Prostate gland (tissue), 2 donors: ENCODE measurements around the gene AFF4. TPM values are rescaled to one million over a fixed set of nuclear protein-coding genes. Genes with fewer than 3 reads are reported as not detected.

ENCODE experiments used
- DNase-seq: peaks from one replicate; pipeline ENCODE4 v3.0.0-alpha.2; 2019; ENCODE audit warnings: low spot score
- H3K27ac ChIP-seq, 2 donors: fragments of 200-600 bp; sonication (generic); 2 replicates each; pipeline ENCODE4 v1.5.1; 2017 to 2019
- H3K27me3 ChIP-seq: fragments of 200-600 bp; sonication (generic); replicated peaks from 2 replicates; pipeline ENCODE4 v1.5.1; 2019; ENCODE audit not compliant: insufficient read depth
- H3K36me3 ChIP-seq, 2 donors: fragments of 200-600 bp; sonication (generic); 1 replicate in 1 of 2; 2 replicates in 1 of 2; pipeline versions ENCODE4 v1.5.1 to v1.8.1; 2017 to 2019
- H3K4me1 ChIP-seq: fragments of 200-600 bp; sonication (generic); replicated peaks from 2 replicates; pipeline ENCODE4 v1.5.1; 2019
- H3K4me3 ChIP-seq, 2 donors: fragments of 200-600 bp; sonication (generic); 2 replicates each; pipeline ENCODE4 v1.5.1; 2017 to 2019
- H3K9me3 ChIP-seq: fragments of 200-600 bp; sonication (generic); 2 replicates; pipeline ENCODE4 v1.5.1; 2017
- POLR2A ChIP-seq: fragments of 450-650 bp; IDR thresholded peaks from one replicate; pipeline ENCODE4 v1.6.1; 2016; ENCODE audit warnings: antibody characterized with exemption, mild to moderate bottlenecking
- POLR2AphosphoS5 ChIP-seq: sonication (generic); formaldehyde crosslinking; IDR thresholded peaks from one replicate; pipeline ENCODE4 v1.6.1; 2017; ENCODE audit warnings: antibody characterized with exemption
- WGBS: methylation state at CpG from one replicate; pipeline ENCODE4 v1.1.5; 2018; 5-methylcytosine and 5-hydroxymethylcytosine counted together
- intact Hi-C: fragments of 100-400 bp; cut with DNase I; formaldehyde crosslinking; loops from one replicate; pipeline ENCODE4 v1.14.2; 2022
- total RNA-seq, 2 donors: library from RNA; depleted of rRNA; stranded (reverse); fragments of >200 nt; gene quantifications; one replicate each; pipeline ENCODE4 v1.1.0, GENCODE V29; 2016
- TF ChIP-seq, protein P1 (sequence below), 4 experiments: fragments of 200-600 bp in 2 of 4; fragments of 450-650 bp in 2 of 4; sonication (generic) in 2 of 4; IDR thresholded peaks; 1 replicate in 3 of 4; 2 replicates in 1 of 4; pipeline ENCODE4 v1.5.1; 2016 to 2019; ENCODE audit warnings: antibody characterized with exemption in 4 of 4, mild to moderate bottlenecking in 2 of 4, moderate library complexity in 2 of 4

AFF4 gene
- total RNA-seq, 2 donors from 2014 or later, result 57.2 to 105 TPM

DNA sequence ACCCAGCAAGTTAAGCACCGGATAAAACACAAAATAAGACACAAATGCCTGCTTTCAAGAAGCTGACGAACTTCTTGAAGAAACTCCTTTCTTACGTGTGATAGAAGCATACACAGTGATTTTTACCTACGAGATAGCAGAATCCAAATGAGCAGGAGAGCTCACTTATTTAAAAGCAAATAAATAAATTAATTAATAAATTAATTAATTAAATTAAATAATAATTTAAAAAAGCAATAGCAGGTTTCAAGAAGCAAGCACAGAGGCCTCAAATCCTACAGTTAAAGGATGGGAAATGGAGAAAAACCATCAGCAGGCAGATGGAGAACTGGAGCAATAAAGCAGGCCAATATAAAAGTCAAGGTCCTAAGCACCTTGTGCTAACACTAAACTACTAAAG lies 72.6 kb downstream of the AFF4 start:
- Histone ChIP-seq H3K27me3 (no peaks in the 10 kb centered on the region), H3K4me1 (no peaks in the 10 kb centered on the region), H3K36me3 (peaks cover 0 to 12% of the 10 kb centered on the region in 2 donors), H3K27ac (no peak overlapping the region), H3K4me3 (no peak overlapping the region), H3K9me3 (no peaks in the 10 kb centered on the region)
- no peak for DNase-seq
- intact Hi-C loops, result no loop called here
- TF ChIP-seq, protein P1, sequence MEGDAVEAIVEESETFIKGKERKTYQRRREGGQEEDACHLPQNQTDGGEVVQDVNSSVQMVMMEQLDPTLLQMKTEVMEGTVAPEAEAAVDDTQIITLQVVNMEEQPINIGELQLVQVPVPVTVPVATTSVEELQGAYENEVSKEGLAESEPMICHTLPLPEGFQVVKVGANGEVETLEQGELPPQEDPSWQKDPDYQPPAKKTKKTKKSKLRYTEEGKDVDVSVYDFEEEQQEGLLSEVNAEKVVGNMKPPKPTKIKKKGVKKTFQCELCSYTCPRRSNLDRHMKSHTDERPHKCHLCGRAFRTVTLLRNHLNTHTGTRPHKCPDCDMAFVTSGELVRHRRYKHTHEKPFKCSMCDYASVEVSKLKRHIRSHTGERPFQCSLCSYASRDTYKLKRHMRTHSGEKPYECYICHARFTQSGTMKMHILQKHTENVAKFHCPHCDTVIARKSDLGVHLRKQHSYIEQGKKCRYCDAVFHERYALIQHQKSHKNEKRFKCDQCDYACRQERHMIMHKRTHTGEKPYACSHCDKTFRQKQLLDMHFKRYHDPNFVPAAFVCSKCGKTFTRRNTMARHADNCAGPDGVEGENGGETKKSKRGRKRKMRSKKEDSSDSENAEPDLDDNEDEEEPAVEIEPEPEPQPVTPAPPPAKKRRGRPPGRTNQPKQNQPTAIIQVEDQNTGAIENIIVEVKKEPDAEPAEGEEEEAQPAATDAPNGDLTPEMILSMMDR (IDR thresholded peaks at IDR 0.05), result no peak
- TF ChIP-seq POLR2AphosphoS5, result no peak
- TF ChIP-seq POLR2A, result no peak
- WGBS, result 93% methylated on average over 4 of the region's 4 CpGs

DNA sequence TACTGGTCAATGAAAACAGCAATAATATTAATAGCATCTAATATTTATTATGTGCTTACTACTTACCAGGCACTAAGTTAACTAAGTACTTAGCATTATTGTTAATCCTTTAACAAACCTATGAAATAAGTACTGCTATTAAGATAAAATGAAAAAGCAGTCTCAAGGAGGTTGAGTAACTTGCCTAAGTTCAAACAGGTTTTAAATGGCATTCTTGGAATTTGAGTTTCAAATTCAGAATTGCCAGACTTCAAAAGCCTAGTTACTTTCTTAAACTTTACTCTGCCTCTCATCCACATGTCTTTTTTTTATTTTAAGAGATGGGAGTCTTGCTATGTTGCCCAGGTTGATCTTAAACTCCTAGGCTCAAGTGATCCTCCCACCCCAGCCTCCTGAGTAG lies 73.9 kb downstream of the AFF4 start:
- Histone ChIP-seq H3K4me1 (no peaks in the 10 kb centered on the region), H3K27me3 (no peaks in the 10 kb centered on the region), H3K4me3 (no peak overlapping the region), H3K9me3 (no peaks in the 10 kb centered on the region), H3K27ac (no peak overlapping the region), H3K36me3 (peaks cover 0 to 12% of the 10 kb centered on the region in 2 donors)
- intact Hi-C loops, result no loop called here
- no peak for DNase-seq
- TF ChIP-seq POLR2AphosphoS5 (no peak), POLR2A (no peak)
- TF ChIP-seq, protein P1 (IDR thresholded peaks at IDR 0.05), result no peak

DNA sequence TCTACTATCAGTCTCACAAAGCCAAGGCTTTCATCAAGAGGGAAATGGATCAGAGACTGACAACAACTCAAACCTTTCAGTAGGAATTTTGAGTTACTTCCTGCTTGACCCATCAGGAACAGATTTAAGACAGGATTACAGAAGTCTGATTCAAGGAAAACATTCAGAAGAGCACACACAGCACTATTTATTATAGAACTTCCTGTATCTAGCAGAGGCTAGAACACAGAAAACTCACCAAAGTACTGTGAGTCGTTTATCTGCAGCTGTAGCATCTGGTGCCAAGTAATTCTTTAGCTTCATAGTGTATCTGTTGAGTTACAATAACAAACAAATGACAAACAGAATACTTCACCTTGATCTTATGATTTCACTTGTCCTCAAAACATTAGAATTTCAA lies 76.2 kb downstream of the AFF4 start:
- Histone ChIP-seq H3K27me3 (no peaks in the 10 kb centered on the region), H3K36me3 (peaks cover 0 to 12% of the 10 kb centered on the region in 2 donors)
- WGBS, result 9% methylated on average over 1 of the region's 1 CpG

DNA sequence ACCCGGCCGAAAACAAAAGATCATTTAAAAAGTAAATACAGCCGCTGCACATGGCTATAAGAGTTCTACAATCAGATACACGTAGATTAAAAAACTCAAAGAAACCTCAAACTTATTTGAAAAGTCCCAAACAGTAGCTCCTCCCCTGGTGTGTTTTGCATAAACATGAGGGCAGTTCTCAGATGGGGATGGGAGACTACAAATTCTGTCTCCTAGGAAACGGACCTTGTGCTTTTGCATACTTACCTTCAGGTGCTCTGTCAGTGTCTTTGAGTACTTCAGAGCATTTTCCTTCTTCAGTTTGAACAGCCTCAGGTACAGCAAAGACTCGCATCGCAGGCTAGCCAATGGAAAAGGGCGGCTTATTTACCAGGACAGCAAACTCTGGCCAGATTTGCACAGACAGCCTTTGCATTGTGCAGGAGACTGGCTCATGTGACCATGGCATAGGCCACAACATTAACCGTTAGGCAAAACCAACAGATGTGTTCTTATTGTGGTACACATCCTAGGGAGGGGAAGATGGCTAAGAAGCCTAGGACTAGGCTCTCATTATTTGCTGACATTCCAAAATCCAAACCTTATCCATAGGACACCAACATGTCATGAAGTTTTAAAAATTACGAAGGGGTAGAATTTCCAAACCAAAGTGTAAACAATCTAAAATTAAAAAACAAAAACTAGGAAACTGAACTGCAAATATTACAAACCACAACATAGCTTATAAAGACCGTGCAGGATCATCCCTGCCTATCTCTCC lies 77.2 kb downstream of the AFF4 start:
- intact Hi-C loops, result no loop called here
- Histone ChIP-seq H3K4me1 (no peaks in the 10 kb centered on the region), H3K27me3 (no peaks in the 10 kb centered on the region), H3K27ac (no peak overlapping the region), H3K9me3 (no peaks in the 10 kb centered on the region), H3K36me3 (peaks cover 0 to 12% of the 10 kb centered on the region in 2 donors), H3K4me3 (no peak overlapping the region)
- no peak for TF ChIP-seq POLR2A
- TF ChIP-seq POLR2AphosphoS5, result no peak
- TF ChIP-seq, protein P1 (IDR thresholded peaks at IDR 0.05), result no peak
- WGBS, result 87% methylated on average over 11 of the region's 11 CpGs
- DNase-seq, result no peak

More for the DNA sequence above, 76.2 kb downstream of the AFF4 start:
- Histone ChIP-seq H3K4me3 (no peak overlapping the region), H3K4me1 (no peaks in the 10 kb centered on the region), H3K27ac (no peak overlapping the region), H3K9me3 (no peaks in the 10 kb centered on the region)
- no peak for DNase-seq
- intact Hi-C loops, result no loop called here
- no peak for TF ChIP-seq POLR2A
- TF ChIP-seq POLR2AphosphoS5, result no peak
- TF ChIP-seq, protein P1 (IDR thresholded peaks at IDR 0.05), result no peak

DNA sequence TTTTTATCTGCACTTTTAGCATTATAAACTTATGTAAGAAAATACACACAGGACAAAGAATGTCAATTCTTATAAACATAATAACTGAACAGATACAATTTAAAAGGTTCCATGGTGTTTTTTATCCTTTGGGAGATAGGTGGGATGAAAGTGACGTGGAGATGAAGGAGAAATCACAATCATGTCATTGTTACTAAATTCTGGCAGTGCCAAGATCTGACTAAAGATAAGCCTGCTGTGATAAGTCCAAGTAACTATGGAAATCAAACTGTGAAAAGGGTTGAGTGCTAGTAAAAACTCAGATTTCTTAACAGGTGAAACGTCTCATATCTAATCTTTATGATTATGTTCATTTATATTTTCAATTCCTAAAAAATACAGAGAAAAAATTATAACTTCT lies 78.9 kb downstream of the AFF4 start:
- Histone ChIP-seq H3K27me3 (no peaks in the 10 kb centered on the region), H3K4me1 (no peaks in the 10 kb centered on the region), H3K36me3 (peaks cover 0 to 12% of the 10 kb centered on the region in 2 donors), H3K4me3 (no peak overlapping the region), H3K9me3 (no peaks in the 10 kb centered on the region), H3K27ac (no peak overlapping the region)
- WGBS, result 24% methylated on average over 2 of the region's 2 CpGs
- intact Hi-C loops, result no loop called here
- no peak for TF ChIP-seq POLR2AphosphoS5
- no peak for TF ChIP-seq POLR2A
- TF ChIP-seq, protein P1 (IDR thresholded peaks at IDR 0.05), result no peak
- DNase-seq, result no peak
